A204.1 (cell line): Measurements from ENCODE around the gene PDZRN3.

Experiments
- FAIRE-seq: peaks from 2 replicates; lab custom pipeline; 2012; peaks lifted over from hg19 to GRCh38; lab: Jason Lieb, UNC

PDZRN3 gene

GRCh38 chr3:73622091-73622805 is 2.5 kb downstream of the PDZRN3 start:
- FAIRE-seq, result no peak

- FAIRE-seq, result no peak
Observed at GRCh38 chr3:73621388-73621787, 3.4 kb downstream of the PDZRN3 start.

- no peak for FAIRE-seq
Observed at GRCh38 chr3:73618461-73618860, 6.3 kb downstream of the PDZRN3 start.

- no peak for FAIRE-seq
Observed at GRCh38 chr3:73616056-73616455, 8.7 kb downstream of the PDZRN3 start.

- FAIRE-seq, result no peak
Observed at GRCh38 chr3:73614419-73614818, 10.3 kb downstream of the PDZRN3 start.

GRCh38 chr3:73611176-73611575 is 13.6 kb downstream of the PDZRN3 start:
- FAIRE-seq, result no peak

- no peak for FAIRE-seq
Observed at GRCh38 chr3:73610493-73610892, 14.2 kb downstream of the PDZRN3 start.

GRCh38 chr3:73609655-73610054 is 15.1 kb downstream of the PDZRN3 start:
- no peak for FAIRE-seq

GRCh38 chr3:73609315-73609641 is 15.5 kb downstream of the PDZRN3 start:
- no peak for FAIRE-seq

GRCh38 chr3:73608456-73609314 is 16.1 kb downstream of the PDZRN3 start:
- FAIRE-seq, result no peak

- no peak for FAIRE-seq
Observed at GRCh38 chr3:73605861-73606260, 18.9 kb downstream of the PDZRN3 start.

GRCh38 chr3:73605412-73605811 is 19.3 kb downstream of the PDZRN3 start:
- no peak for FAIRE-seq

GRCh38 chr3:73604451-73604850 is 20.3 kb downstream of the PDZRN3 start:
- no peak for FAIRE-seq

GRCh38 chr3:73603762-73604171 is 21.0 kb downstream of the PDZRN3 start:
- FAIRE-seq, result no peak

- no peak for FAIRE-seq
Observed at GRCh38 chr3:73602170-73602569, 22.6 kb downstream of the PDZRN3 start.

- FAIRE-seq, result no peak
Observed at GRCh38 chr3:73601481-73601880, 23.3 kb downstream of the PDZRN3 start.

- FAIRE-seq, result no peak
Observed at GRCh38 chr3:73601011-73601410, 23.7 kb downstream of the PDZRN3 start.

GRCh38 chr3:73600293-73600938 is 24.3 kb downstream of the PDZRN3 start:
- no peak for FAIRE-seq

GRCh38 chr3:73599605-73600004 is 25.1 kb downstream of the PDZRN3 start:
- FAIRE-seq, result no peak

GRCh38 chr3:73597476-73597875 is 27.3 kb downstream of the PDZRN3 start:
- FAIRE-seq, result no peak

GRCh38 chr3:73592154-73593144 is 32.3 kb downstream of the PDZRN3 start:
- FAIRE-seq, result no peak

GRCh38 chr3:73591286-73591800 is 33.4 kb downstream of the PDZRN3 start:
- no peak for FAIRE-seq
